T follicular helper cell (primary cell): ENCODE results near the gene PDZK1.
A peak's percentile ranks its signal among the peaks of the same experiment; 100 is the strongest.
"Not testable (repeated sequence)": the region's sequence is repeated elsewhere in the genome, so short reads cannot be mapped to it uniquely, and the experiment has no call there.

ENCODE experiments used
- DNase-seq: peaks from one replicate; pipeline ENCODE4 v3.0.0-alpha.2; 2020; ENCODE audit warnings: low read depth
- total RNA-seq, 2 experiments: gene quantifications; one replicate each; lab custom pipeline; 2026; lab: John Stamatoyannopoulos, UW

PDZK1 gene
- total RNA-seq: 0 to 0.06 reads per million in 2 experiments

GRCh38 chr1:145707183-145707867, at the start of gene PDZK1:
Gene PDZK1, minus strand, starts transcription at chr1:145707368. Its CDS starts 19,347 bp downstream, at chr1:145688021.
- DNase-seq: no peak

DNA sequence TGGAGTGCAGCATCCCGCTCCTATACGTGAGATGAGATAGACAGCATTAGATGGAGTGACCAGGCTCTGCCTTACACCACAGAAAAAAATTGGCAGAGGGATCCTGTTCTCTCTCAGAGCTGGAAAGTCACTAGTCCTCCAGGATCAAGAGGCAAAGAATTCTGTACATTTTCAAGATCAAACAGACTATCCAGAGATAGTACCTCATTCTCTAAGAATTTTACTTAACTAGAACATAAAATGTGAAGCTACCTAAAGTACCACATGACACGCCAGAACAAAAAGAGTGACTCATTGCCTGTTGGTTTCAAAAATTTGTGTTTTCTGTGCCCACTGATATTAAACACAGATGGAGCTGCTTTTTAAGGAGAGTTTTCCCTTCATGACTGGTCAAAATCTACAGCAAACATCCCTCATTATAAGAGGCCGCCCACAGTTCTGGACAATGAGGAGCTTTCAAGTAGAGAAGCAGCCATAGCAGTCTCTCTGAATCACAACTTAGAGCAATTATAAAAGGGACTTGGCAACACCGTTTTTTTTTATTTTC, 44.4 kb upstream of the PDZK1 start:
- DNase-seq: no peak

- DNase-seq: no peak
These were observed 43.3 kb upstream of the PDZK1 start for GRCh38 chr1:145750426-145750825.

GRCh38 chr1:145747398-145748247, 40.5 kb upstream of the PDZK1 start:
- no peak for DNase-seq

- no peak for DNase-seq
These were observed 33.1 kb upstream of the PDZK1 start for GRCh38 chr1:145740269-145740668.

DNA sequence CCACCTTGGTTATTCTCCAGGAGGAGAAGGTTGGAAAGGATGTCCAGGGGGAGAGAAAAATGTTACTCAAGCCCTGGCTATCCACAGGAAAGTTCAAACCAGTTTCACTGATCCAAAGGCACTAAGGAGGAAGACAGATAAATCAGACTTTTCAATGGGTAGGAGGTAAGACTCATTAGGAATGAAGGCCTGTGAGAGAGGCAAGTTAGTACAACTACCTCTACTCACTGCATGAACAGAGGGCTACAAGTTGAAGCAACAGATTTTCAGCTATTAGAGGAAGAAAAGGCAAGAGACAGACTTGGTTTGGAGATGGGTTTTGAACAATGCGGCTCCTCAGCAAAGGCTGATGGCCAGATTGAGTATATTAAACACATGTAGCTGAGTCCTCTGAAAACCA, 29.0 kb upstream of the PDZK1 start:
- no peak for DNase-seq

- no peak for DNase-seq
These were observed 23.7 kb upstream of the PDZK1 start for GRCh38 chr1:145730900-145731299.

DNA sequence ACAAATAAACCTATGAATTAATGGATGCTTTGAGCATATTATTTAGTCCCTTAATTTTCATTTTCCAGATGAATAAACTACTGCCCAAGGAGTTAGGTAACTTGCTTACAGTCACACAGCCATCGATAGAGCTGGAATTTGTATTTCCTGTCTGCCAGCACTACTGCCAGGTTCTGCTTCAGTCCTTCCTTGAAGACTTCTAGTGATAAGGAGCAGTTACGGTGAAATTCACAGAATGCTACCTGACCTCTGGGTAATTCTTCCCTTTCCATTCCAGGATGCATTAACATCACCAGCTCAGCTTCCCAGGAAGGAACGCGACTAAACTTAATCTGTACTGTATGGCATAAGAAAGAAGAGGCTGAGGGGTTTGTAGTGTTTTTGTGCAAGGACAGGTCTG, 23.3 kb upstream of the PDZK1 start:
- no peak for DNase-seq

- no peak for DNase-seq
These were observed 22.7 kb upstream of the PDZK1 start for GRCh38 chr1:145729666-145730436.

GRCh38 chr1:145729196-145729595, 22.0 kb upstream of the PDZK1 start:
- no peak for DNase-seq

DNA sequence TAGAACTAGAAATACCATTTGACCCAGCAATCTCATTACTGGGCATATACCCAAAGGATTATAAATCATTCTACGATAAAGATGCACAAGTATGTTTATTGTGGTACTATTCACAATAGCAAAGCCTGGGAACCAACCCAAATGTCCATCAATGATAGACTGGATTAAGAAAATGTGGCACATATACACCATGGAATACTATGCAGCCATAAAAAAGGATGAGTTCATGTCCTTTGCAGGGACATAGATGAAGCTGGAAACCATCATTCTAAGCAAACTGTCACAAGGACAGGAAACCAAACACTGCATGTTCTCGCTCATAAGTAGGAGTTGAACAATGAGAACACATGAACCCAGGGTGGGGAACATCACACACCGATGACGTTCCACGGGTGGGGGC, 19.0 kb upstream of the PDZK1 start:
- not testable (repeated sequence) for DNase-seq

GRCh38 chr1:145720878-145721671, 13.9 kb upstream of the PDZK1 start:
- DNase-seq: peak; percentile 47

GRCh38 chr1:145720556-145720877, 13.3 kb upstream of the PDZK1 start:
- DNase-seq: no peak

DNA sequence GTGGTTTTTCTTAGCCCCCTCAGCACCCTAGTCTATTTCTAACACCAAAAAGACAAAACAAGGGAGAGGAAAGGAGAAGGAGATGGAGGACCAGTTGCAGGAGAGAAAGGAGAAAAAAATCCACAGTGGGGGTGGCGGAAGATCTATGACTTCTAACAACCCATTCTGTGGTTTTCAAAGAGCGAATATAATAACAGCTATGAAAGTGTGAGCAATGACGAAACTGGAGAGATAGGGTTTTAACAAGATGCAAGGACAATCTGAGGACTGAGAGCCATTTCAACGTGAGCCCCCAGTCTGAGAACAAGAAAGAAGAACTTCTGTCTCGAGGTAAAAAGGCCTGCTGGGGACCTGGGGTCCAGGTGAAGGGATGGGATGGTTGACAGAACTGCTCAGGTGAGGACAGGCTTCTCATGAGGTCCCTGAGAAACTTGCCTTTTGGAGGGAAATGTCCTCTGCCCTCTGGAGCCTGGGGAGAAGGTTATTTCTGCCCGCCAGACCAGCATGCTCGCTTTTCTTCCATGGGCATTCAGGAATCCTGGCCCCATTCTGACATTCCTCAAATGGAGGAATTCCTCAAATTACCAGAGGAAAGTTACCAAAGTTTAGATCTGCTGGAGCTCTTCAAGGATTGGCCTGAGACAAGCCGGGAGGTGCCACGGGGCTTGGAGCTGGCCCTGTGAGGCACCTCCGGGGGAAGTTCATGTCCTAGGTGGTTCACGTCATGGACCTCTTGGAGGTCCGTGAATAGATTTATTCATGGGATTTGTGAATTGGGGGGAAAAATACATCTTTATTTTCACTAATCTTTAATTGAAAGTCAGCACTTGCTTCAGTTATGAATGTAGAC, 12.3 kb upstream of the PDZK1 start, which contains the start of gene CD160:
Gene CD160, plus strand, starts transcription at position 270 of the 850 bp plus-strand sequence. CDS start 8,829 bp downstream, outside the sequence.
- no peak for DNase-seq

GRCh38 chr1:145718465-145718864, 11.3 kb upstream of the PDZK1 start:
- not testable (repeated sequence) for DNase-seq

DNA sequence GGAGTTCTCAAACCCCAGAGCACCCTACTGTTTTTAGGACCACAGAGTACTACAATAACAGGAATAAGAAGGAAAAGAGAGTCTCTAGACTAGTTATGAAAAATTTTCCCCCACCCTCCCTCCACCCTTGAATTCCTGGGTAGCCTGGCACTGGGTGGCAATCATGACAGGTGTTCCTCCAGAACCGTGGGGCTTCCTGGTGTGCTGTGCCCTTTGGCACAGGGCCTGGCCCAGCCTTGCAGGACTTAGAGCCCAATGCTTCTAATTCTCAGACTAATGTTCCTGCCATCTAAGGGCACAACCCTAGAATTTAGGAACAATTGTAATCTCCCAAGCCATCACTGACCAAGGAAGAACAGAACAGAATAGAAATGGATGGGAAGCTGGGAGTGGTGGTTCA, 10.7 kb upstream of the PDZK1 start:
- DNase-seq: no peak

- DNase-seq: no peak
These were observed 9.6 kb upstream of the PDZK1 start for GRCh38 chr1:145716641-145717345.

DNA sequence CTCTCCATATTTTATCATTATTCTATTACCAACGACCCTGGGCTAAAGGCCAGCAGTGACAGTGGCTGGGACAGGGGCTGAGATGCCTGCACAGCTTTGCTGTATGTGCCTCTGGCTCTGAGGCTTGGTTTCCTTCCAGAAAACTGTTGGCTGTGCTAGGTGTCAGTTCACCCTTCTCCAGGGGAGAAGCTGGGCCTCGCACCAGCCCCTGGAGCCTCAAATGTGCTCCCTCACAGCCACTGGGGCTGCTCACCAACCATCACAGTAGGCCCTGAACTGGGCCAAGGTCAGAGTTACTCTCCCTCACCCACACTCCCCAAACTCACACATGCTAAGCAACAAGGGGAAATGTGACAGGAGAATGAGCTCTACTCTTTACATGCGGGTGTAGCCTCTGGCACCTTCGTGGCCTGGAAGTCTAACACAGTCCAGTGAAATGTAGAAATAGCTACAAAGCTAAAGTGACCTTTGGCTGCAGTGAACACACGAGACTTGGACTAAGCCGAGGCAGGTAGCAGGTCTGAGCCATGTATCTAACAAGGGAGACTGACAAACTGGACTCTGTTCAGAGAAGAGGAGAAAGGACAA, 7.5 kb upstream of the PDZK1 start:
- no peak for DNase-seq

GRCh38 chr1:145711213-145711651, 4.1 kb upstream of the PDZK1 start:
- no peak for DNase-seq
